GM21786 (cell line): Measurements from ENCODE around the gene C6orf47.

Experiments used
- ATAC-seq: cut with Tn5 transposase; IDR thresholded peaks from one replicate; pipeline ENCODE4 v1.9.1; 2021; ENCODE audit not compliant: unreplicated experiment

Gene C6orf47

GRCh38 chr6:31615748-31616147 is 44.8 kb downstream of the C6orf47 start:
- ATAC-seq = no peak

GRCh38 chr6:31614684-31615578 is 45.6 kb downstream of the C6orf47 start, which contains the start of gene AIF1:
Gene AIF1, plus strand, starts transcription at chr6:31615234. Its CDS starts 96 bp downstream, at chr6:31615330.
- ATAC-seq = no peak

DNA sequence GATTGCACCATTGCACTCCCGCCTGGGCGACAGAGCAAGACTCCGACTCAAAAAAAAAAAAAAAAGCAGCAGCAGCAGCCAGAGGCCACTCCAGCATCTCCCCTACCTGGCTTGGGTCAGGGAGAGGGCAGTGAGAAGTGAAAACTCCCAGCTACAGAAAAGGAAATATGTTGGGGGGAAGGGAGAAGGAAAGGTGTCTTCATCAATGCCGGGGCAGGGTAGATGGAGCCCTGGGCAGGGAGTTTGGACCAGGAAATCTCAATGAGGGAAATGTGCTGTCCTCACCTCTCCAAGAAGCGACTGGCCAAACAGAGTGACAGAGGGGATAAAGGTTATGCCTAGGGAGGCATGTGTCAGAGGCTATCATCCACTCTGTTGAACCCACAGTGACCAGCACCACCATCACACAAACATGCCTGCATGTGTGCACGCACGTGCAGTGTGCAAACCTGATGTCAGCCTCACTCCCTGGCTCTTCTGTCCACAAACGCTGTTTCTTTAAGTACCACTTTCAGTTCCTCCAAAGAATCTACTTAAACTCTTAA is 46.4 kb downstream of the C6orf47 start:
- ATAC-seq = no peak

DNA sequence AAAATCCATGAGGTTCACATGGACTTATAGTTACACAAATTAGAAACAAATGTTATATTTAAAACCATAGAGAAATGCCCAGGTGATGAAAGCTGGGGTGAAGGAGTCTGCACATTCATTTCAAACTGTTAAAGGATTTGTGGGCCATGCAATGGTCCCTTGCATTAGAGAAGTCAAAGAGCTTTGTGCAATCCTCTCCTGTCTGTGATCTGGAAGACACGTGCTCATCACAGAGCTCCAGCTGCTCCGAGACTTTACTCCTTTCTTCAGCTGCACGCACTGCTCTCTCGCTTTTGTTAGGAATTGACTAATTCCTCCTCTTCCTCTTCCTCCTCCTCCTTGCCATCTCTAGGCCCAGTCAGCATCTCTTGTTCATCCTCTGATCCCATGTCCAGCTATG is 49.6 kb downstream of the C6orf47 start:
- ATAC-seq = no peak

- ATAC-seq = no peak
Observed at GRCh38 chr6:31609519-31610406, 50.8 kb downstream of the C6orf47 start.
